Stomach (tissue), 4 donors: ENCODE data around the gene FNDC10.
"Not testable (repeated sequence)": the region's sequence is repeated elsewhere in the genome, so short reads cannot be mapped to it uniquely, and the experiment has no call there.

ENCODE experiments used
- POLR2A ChIP-seq, 4 donors: fragments of 450-650 bp; IDR thresholded peaks; one replicate each; pipeline ENCODE4 v1.6.1; 2016; ENCODE audit warnings: antibody characterized with exemption in 4 of 4, control low read depth in 2 of 4, mild to moderate bottlenecking in 1 of 4, moderate library complexity in 1 of 4
- TF ChIP-seq, protein P1 (sequence below), 7 experiments: fragments of 450-650 bp in 4 of 7; fragments of 200-600 bp in 3 of 7; sonication (generic) in 3 of 7; IDR thresholded peaks; one replicate each; pipeline ENCODE4 v1.5.1; 2016 to 2019; ENCODE audit warnings: antibody characterized with exemption in 7 of 7, control low read depth in 2 of 7, mild to moderate bottlenecking in 1 of 7

DNA sequence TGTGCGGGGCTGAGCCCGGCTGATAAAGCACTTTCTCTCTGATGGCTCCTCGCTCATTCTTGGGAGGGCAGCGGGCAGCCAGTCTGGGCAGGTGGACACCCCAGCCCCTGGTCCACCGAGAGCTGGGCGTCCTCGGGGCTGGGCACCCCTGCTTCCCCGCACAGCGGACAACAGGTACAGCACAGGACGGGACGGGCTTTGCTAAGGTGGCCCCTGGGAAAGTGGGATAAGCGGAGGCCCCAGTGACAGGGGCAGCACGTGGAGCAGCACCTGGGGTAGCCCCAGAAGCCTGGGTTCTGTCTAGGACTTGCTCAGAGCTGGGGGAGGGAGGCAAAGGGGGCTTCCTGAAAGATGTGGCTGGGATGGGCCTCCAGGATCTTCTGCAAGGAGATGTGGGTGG is 34.7 kb upstream of the FNDC10 start:
- TF ChIP-seq, protein P1, sequence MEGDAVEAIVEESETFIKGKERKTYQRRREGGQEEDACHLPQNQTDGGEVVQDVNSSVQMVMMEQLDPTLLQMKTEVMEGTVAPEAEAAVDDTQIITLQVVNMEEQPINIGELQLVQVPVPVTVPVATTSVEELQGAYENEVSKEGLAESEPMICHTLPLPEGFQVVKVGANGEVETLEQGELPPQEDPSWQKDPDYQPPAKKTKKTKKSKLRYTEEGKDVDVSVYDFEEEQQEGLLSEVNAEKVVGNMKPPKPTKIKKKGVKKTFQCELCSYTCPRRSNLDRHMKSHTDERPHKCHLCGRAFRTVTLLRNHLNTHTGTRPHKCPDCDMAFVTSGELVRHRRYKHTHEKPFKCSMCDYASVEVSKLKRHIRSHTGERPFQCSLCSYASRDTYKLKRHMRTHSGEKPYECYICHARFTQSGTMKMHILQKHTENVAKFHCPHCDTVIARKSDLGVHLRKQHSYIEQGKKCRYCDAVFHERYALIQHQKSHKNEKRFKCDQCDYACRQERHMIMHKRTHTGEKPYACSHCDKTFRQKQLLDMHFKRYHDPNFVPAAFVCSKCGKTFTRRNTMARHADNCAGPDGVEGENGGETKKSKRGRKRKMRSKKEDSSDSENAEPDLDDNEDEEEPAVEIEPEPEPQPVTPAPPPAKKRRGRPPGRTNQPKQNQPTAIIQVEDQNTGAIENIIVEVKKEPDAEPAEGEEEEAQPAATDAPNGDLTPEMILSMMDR (IDR thresholded peaks at IDR 0.05): not testable (repeated sequence)
- not testable (repeated sequence) for TF ChIP-seq POLR2A (IDR thresholded peaks at IDR 0.05)
